ENCODE measurements around the gene CARD6. TPM values are rescaled to one million over a fixed set of nuclear protein-coding genes. Genes with fewer than 3 reads are reported as not detected.

Gene CARD6
- total and polyA plus RNA-seq, 9 of the 15 experiments (the other 6 are each of a cell fraction or from before 2014, with no cell fraction given): 3.5 to 8.3 (median 5.9) TPM

GRCh38 chr5:40842351-40842750, 1.2 kb downstream of the CARD6 start (continued):
- TF ChIP-seq, protein P1, sequence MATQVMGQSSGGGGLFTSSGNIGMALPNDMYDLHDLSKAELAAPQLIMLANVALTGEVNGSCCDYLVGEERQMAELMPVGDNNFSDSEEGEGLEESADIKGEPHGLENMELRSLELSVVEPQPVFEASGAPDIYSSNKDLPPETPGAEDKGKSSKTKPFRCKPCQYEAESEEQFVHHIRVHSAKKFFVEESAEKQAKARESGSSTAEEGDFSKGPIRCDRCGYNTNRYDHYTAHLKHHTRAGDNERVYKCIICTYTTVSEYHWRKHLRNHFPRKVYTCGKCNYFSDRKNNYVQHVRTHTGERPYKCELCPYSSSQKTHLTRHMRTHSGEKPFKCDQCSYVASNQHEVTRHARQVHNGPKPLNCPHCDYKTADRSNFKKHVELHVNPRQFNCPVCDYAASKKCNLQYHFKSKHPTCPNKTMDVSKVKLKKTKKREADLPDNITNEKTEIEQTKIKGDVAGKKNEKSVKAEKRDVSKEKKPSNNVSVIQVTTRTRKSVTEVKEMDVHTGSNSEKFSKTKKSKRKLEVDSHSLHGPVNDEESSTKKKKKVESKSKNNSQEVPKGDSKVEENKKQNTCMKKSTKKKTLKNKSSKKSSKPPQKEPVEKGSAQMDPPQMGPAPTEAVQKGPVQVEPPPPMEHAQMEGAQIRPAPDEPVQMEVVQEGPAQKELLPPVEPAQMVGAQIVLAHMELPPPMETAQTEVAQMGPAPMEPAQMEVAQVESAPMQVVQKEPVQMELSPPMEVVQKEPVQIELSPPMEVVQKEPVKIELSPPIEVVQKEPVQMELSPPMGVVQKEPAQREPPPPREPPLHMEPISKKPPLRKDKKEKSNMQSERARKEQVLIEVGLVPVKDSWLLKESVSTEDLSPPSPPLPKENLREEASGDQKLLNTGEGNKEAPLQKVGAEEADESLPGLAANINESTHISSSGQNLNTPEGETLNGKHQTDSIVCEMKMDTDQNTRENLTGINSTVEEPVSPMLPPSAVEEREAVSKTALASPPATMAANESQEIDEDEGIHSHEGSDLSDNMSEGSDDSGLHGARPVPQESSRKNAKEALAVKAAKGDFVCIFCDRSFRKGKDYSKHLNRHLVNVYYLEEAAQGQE (IDR thresholded peaks at IDR 0.05; ENCODE audit: borderline replicate concordance): no peak
- TF ChIP-seq, protein P1 (CRISPR knock-in tag; IDR thresholded peaks at IDR 0.05; ENCODE audit: low read depth): no peak
- TF ChIP-seq CHD1 (IDR thresholded peaks at IDR 0.05; ENCODE audit: low read length): no peak
- TF ChIP-seq NEUROD1 (IDR thresholded peaks at IDR 0.05; ENCODE audit: borderline replicate concordance, low read depth, low read length, partially characterized antibody): no peak
- TF ChIP-seq CHD2 (IDR thresholded peaks at IDR 0.05; ENCODE audit: low read depth, low read length): no peak
- TF ChIP-seq ETV6 (IDR thresholded peaks at IDR 0.05; ENCODE audit: borderline replicate concordance in 1 of 2, low read depth in 2 of 2, low read length in 1 of 2): no peak
- no peak for TF ChIP-seq ETV6 (CRISPR knock-in tag; IDR thresholded peaks at IDR 0.05; ENCODE audit: borderline replicate concordance)
